HG03442 (cell line): Measurements from ENCODE around the gene RBFOX2.
"Not testable (repeated sequence)": the region's sequence is repeated elsewhere in the genome, so short reads cannot be mapped to it uniquely, and the experiment has no call there.

Source experiments
- ATAC-seq: cut with Tn5 transposase; IDR thresholded peaks from one replicate; pipeline ENCODE4 v1.9.1; 2021; ENCODE audit warnings: mild to moderate bottlenecking, moderate library complexity; ENCODE audit not compliant: unreplicated experiment

RBFOX2 gene

GRCh38 chr22:36010090-36010489 lies 18.5 kb downstream of the RBFOX2 start:
- ATAC-seq = no peak

GRCh38 chr22:36009085-36009484 lies 19.5 kb downstream of the RBFOX2 start:
- ATAC-seq = no peak

GRCh38 chr22:36008565-36008964 lies 20.1 kb downstream of the RBFOX2 start:
- ATAC-seq = no peak

GRCh38 chr22:36008131-36008530 lies 20.5 kb downstream of the RBFOX2 start:
- ATAC-seq = no peak

GRCh38 chr22:36003972-36004674 lies 24.5 kb downstream of the RBFOX2 start:
- ATAC-seq = no peak

DNA sequence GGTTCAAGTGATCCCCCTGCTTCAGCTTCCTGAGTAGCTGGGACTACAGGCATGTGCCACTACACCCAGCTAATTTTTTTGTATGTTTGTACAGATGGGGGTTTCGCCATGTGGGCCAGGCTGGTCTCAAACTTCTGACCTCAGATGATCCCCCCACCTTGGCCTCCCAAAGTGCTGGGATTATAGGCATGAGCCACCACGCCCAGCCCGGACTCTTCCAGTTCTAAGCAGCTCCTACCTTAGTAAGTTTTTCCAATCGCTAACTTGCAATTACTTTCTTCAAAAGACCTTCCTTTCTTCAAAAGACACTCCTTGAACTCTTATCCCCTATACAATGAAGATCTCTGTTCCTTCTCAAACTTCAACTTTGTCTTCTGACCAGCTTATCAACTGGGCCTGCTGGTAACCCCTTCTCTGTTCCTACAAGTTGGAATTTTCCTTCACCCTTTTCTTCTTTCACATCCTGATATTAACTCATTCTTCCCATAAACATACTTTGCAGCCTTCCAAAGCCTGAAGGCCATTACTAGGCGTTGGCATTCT lies 25.8 kb downstream of the RBFOX2 start:
- no peak for ATAC-seq

DNA sequence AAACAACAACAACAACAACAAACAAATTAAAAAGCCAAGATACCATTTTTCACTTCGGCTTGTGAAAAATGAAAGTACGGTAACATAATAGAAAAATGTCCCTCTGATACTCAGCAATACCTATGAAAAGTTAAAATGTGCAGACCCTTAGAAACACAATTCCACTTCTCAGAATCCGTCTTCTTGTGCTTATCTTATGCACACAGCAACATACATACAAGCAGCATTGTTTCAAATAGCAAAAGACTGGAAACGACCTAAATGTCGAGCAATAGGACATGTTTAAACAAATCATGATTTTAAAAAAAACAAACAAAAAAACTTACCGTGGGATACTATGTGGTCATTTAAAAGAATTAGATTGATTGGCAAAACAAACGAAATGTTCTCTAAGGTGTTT lies 26.5 kb downstream of the RBFOX2 start:
- ATAC-seq = no peak

DNA sequence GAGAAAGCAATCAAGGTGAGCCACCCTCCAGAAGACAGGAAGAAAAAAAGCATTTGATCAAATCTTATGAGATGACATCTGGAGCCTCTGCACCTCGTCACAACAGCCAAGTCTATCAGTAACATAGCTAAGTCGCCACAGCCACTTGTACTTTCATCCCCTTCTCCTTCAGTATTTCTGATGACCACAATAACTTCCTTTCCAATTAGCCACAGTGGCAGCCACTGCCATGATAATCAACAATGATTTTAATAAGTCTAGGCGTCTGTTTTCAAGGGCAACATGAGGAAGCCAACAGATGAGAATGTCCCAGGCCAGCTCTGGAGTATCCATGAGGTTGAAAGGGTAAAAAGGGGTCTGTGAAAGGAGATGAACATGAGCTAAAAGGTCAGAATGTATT lies 29.9 kb downstream of the RBFOX2 start:
- ATAC-seq = no peak

DNA sequence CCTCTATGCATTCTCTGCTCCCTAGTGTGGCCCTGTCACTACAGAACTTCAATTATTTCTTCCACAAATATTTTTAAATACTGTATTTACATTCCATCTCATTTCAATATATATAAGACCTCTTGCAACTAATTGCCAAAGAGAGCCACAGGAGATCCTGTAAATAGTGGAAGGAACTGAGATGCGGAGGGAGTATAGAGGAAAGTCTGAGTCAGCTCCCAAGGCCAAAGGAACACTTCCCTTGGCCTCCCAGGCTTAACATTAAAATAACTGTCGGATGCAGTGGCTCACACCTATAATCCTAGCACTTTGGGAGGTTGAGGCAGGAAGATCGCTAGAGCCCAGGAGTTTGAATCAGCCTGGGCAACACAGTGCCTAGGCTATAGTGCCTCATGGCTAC lies 31.2 kb downstream of the RBFOX2 start:
- ATAC-seq = no peak

- ATAC-seq = no peak
Observed at GRCh38 chr22:35996596-35996995, 32.0 kb downstream of the RBFOX2 start.

- no peak for ATAC-seq
Observed at GRCh38 chr22:35995772-35996171, 32.9 kb downstream of the RBFOX2 start.

DNA sequence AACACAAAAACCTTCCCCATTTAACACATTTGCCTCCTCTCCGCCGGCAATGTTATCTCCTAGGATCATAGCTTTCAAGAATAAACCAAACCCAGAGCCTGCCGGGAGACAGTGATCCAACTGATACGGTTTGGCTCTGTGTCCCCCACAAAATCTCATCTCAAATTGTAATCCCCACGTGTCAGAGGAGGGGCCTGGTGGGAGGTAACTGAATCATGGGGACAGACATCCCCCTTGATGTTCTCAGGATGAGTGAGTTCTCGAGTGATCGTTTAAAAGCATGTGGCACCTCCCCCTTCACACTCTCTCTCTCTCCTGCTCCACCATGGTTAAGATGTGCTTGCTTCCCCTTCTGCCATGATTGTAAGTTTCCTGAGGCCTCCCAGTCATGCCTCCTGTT lies 33.3 kb downstream of the RBFOX2 start:
- no peak for ATAC-seq

GRCh38 chr22:35993727-35994126 lies 34.9 kb downstream of the RBFOX2 start:
- not testable (repeated sequence) for ATAC-seq

GRCh38 chr22:35993048-35993714 lies 35.4 kb downstream of the RBFOX2 start:
- ATAC-seq = no peak

GRCh38 chr22:35991168-35991567 lies 37.5 kb downstream of the RBFOX2 start:
- ATAC-seq = no peak

DNA sequence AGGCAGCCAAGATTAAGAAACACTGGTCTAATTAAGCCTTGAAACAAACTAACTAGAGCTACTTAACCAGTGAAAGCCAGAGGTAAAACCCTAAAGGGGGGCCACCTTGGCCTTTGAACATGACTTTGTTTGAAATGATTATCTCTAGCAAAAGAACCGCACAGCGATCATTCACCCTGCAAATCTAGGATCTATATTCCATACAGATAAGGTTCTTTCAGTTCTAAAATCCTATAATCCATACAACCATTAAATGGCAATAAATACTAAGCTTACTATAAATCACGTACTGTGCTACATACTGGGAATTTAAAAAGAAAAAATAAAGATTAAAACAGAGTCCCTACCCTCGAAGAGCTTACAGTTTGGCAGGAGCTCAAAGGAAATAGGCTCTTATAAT lies 40.6 kb downstream of the RBFOX2 start:
- no peak for ATAC-seq

- no peak for ATAC-seq
Observed at GRCh38 chr22:35987487-35987886, 41.1 kb downstream of the RBFOX2 start.

DNA sequence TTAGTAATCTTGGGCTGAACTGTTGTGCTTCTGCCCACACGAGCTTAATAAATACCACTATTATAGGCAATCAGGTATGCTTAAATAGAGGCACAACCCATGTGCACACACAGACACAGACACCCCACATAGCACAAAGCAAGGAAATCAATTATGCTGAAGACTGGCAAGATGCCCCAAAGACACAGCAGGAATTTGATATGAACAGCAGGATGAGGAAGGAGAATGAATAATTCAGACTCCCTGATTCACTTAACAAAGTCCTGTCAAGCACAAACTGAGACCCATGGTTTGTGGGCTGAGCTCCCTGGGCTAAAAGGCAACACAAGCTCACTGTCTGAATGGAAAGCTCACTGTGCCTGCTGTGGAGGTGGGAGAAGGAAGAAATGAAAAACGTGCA lies 42.5 kb downstream of the RBFOX2 start:
- no peak for ATAC-seq

GRCh38 chr22:35985371-35985770 lies 43.3 kb downstream of the RBFOX2 start:
- no peak for ATAC-seq

DNA sequence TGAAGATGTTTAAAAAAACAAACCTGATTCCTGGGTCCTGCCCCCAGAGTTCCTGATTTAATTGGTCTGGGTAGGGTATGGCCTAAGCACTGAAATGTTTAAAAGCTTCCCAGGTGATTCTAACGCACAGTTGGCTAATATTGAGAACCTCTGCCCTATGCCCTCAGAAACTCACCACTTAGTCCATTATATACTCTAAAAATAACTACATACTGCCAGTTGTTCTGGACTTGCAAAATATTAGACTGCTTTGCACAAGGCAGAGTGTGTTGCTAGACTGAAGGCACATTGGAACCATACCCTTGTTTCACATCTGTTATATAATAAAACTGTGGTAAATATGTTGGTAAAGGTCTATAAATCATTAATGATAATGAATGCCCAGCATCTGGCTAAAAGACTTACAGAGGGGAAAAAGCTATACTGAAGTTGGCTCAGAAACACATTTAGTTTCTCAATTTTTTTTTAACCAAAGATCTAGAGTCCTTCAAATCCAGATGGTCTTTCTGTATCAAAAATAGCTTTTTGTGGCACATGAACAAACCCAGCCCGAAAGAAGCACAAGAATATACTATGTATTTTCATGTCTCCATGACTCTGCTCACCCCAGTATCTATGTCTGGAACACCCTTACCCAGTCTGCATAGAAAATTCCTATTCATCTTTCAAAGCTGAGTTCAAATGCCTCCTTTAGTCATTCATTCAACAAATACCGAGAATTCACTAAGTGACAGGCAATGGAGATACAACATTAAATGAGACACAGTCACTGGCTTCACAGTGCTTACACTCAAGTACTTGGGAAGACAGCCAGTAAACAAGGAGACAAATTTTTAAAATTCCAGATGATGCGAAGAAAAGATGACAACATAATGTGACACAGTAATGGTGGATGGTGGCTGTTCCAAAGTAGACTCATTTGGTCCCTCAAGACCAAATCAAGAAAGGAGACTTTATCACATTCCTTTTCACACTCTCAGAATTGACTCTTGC lies 44.1 kb downstream of the RBFOX2 start:
- no peak for ATAC-seq

DNA sequence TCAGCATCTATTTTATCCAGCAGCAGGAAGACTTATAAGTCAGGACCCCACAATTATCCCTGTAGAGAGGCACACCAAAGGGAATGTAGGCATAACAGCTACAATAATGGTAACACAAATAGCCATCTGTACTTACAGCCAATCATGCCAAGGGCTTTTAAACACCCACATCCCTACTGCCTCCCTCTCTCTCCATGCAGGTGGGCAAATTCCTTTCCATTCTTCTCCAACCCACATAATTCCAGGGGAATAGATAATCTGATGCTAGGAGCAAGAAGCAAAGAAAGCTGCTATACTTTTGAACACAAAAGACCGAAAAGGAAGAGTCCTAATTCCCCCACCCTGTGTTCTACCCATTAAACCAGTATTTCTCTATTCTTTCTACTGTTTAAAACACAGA lies 46.7 kb downstream of the RBFOX2 start:
- no peak for ATAC-seq
